Measurements from ENCODE around the gene EFCAB14.
"Not testable (repeated sequence)": the region's sequence is repeated elsewhere in the genome, so short reads cannot be mapped to it uniquely, and the experiment has no call there.

The EFCAB14 gene

GRCh38 chr1:46757247-46757955, 38.5 kb upstream of the EFCAB14 start:
- Histone ChIP-seq H3K4me2 (ENCODE audit: low read length) (no peak overlapping the region), H3K4me1 (ENCODE audit: low read length) (no peaks in the 10 kb centered on the region), H3K36me3 (replicated peaks; ENCODE audit: low read depth, low read length) (no peaks in the 10 kb centered on the region), H4K20me1 (ENCODE audit: insufficient read depth, low read length) (no peaks in the 10 kb centered on the region), H3K27me3 (ENCODE audit: low read depth, low read length) (no peaks in the 10 kb centered on the region), H3K27ac (ENCODE audit: low read length) (no peak overlapping the region), H3K79me2 (ENCODE audit: low read length) (no peaks in the 10 kb centered on the region), H3K9ac (ENCODE audit: low read length) (no peak overlapping the region), H2AFZ (ENCODE audit: low read depth, low read length) (no peak overlapping the region), H3K9me3 (ENCODE audit: insufficient read depth, low read length) (no peaks in the 10 kb centered on the region), H3K4me3 (ENCODE audit: low read length) (no peak overlapping the region)
- TF ChIP-seq EZH2phosphoT487 (IDR thresholded peaks at IDR 0.05; ENCODE audit: low read depth) (no peak), CTCF (IDR thresholded peaks at IDR 0.05; ENCODE audit: low read depth, low read length) (no peak)

- Histone ChIP-seq H3K9ac (ENCODE audit: low read length) (no peak overlapping the region), H2AFZ (ENCODE audit: low read depth, low read length) (no peak overlapping the region), H3K4me3 (ENCODE audit: low read length) (no peak overlapping the region), H3K27ac (ENCODE audit: low read length) (no peak overlapping the region), H3K4me2 (ENCODE audit: low read length) (no peak overlapping the region), H3K9me3 (ENCODE audit: insufficient read depth, low read length) (no peaks in the 10 kb centered on the region), H3K27me3 (ENCODE audit: low read depth, low read length) (peaks cover 2% of the 10 kb centered on the region; the same call in 1 of the 2 replicates), H3K79me2 (ENCODE audit: low read length) (no peaks in the 10 kb centered on the region), H3K36me3 (replicated peaks; ENCODE audit: low read depth, low read length) (no peaks in the 10 kb centered on the region), H4K20me1 (ENCODE audit: insufficient read depth, low read length) (no peaks in the 10 kb centered on the region), H3K4me1 (ENCODE audit: low read length) (no peaks in the 10 kb centered on the region)
- no peak for TF ChIP-seq EZH2phosphoT487 (IDR thresholded peaks at IDR 0.05; ENCODE audit: low read depth)
- TF ChIP-seq CTCF (IDR thresholded peaks at IDR 0.05; ENCODE audit: low read depth, low read length) = no peak
Measured at GRCh38 chr1:46755121-46755520, 36.2 kb upstream of the EFCAB14 start.

- H3K4me1 ChIP-seq (ENCODE audit: low read length); H3K4me3 ChIP-seq (ENCODE audit: low read length); H3K9ac ChIP-seq (ENCODE audit: low read length); H3K4me2 ChIP-seq (ENCODE audit: low read length); H4K20me1 ChIP-seq (ENCODE audit: insufficient read depth, low read length); H2AFZ ChIP-seq (ENCODE audit: low read depth, low read length); H3K27ac ChIP-seq (ENCODE audit: low read length); H3K27me3 ChIP-seq (ENCODE audit: low read depth, low read length); H3K9me3 ChIP-seq (ENCODE audit: insufficient read depth, low read length); H3K36me3 ChIP-seq (replicated peaks; ENCODE audit: low read depth, low read length); H3K79me2 ChIP-seq (ENCODE audit: low read length): not testable (repeated sequence)
Measured at GRCh38 chr1:46754707-46755106, 35.8 kb upstream of the EFCAB14 start.

- no peaks in the 10 kb centered on the region for H3K79me2 ChIP-seq (ENCODE audit: low read length)
- H3K27ac ChIP-seq (ENCODE audit: low read length) = no peak overlapping the region
- H3K27me3 ChIP-seq (ENCODE audit: low read depth, low read length) = peaks cover 7% of the 10 kb centered on the region; the same call in 1 of the 2 replicates
- no peak overlapping the region for H3K4me3 ChIP-seq (ENCODE audit: low read length)
- H2AFZ ChIP-seq (ENCODE audit: low read depth, low read length) = no peak overlapping the region
- H3K36me3 ChIP-seq (replicated peaks; ENCODE audit: low read depth, low read length) = no peaks in the 10 kb centered on the region
- no peaks in the 10 kb centered on the region for H3K4me1 ChIP-seq (ENCODE audit: low read length)
- no peak overlapping the region for H3K9ac ChIP-seq (ENCODE audit: low read length)
- no peak overlapping the region for H3K4me2 ChIP-seq (ENCODE audit: low read length)
- no peaks in the 10 kb centered on the region for H3K9me3 ChIP-seq (ENCODE audit: insufficient read depth, low read length)
- no peaks in the 10 kb centered on the region for H4K20me1 ChIP-seq (ENCODE audit: insufficient read depth, low read length)
- TF ChIP-seq CTCF (IDR thresholded peaks at IDR 0.05; ENCODE audit: low read depth, low read length) (no peak), EZH2phosphoT487 (IDR thresholded peaks at IDR 0.05; ENCODE audit: low read depth) (no peak)
Measured at GRCh38 chr1:46753985-46754384, 35.1 kb upstream of the EFCAB14 start.

Measured in OCI-LY3 (cell line).